Measurements from ENCODE around the gene E2F4.

The E2F4 gene

GRCh38 chr16:67206129-67206837 lies 14.3 kb downstream of the E2F4 start:
- no peak for DNase-seq (ENCODE audit: low read depth)
- H3K4me3 ChIP-seq (replicated peaks; ENCODE audit: low read depth, low read length), result no peak overlapping the region
- TF ChIP-seq CTCF (IDR thresholded peaks at IDR 0.05; ENCODE audit: low read length, missing control alignments), result no peak

GRCh38 chr16:67206838-67207248 lies 14.9 kb downstream of the E2F4 start:
- H3K4me3 ChIP-seq (replicated peaks; ENCODE audit: low read depth, low read length), result no peak overlapping the region
- DNase-seq (ENCODE audit: low read depth), result no peak
- TF ChIP-seq CTCF (IDR thresholded peaks at IDR 0.05; ENCODE audit: low read length, missing control alignments), result no peak

- TF ChIP-seq CTCF (IDR thresholded peaks at IDR 0.05; ENCODE audit: low read length, missing control alignments), result no peak
- no peak for DNase-seq (ENCODE audit: low read depth)
- H3K4me3 ChIP-seq (replicated peaks; ENCODE audit: low read depth, low read length), result no peak overlapping the region
Observed at GRCh38 chr16:67207249-67208091, 15.5 kb downstream of the E2F4 start.

GRCh38 chr16:67208154-67208896 lies 16.4 kb downstream of the E2F4 start:
- no peak for TF ChIP-seq CTCF (IDR thresholded peaks at IDR 0.05; ENCODE audit: low read length, missing control alignments)
- DNase-seq (ENCODE audit: low read depth), result no peak
- H3K4me3 ChIP-seq (replicated peaks; ENCODE audit: low read depth, low read length), result no peak overlapping the region

DNA sequence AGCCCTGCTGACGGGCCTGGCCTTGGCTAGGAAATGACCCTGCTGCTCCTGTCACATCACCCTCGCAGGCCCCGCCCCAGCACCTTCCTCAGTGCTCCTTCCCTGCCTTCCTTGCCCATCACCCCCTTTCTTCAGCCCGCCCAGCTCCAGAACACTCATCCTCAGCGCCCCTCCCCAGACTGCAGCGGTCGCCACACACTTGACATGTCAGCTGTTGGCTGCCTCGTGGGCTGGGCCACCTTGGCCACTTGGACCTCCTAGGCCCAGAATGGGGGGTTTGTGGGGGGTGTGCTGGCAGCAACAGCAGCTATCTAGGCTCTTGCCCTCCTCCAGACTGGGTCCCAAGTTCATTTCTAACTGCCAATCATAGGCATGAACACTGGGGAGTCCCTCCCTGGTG lies 17.6 kb downstream of the E2F4 start:
- no peak for DNase-seq (ENCODE audit: low read depth)
- no peak for TF ChIP-seq CTCF (IDR thresholded peaks at IDR 0.05; ENCODE audit: low read length, missing control alignments)
- H3K4me3 ChIP-seq (replicated peaks; ENCODE audit: low read depth, low read length), result no peak overlapping the region

GRCh38 chr16:67210069-67210937 lies 18.3 kb downstream of the E2F4 start:
- DNase-seq (ENCODE audit: low read depth), result no peak
- no peak overlapping the region for H3K4me3 ChIP-seq (replicated peaks; ENCODE audit: low read depth, low read length)
- TF ChIP-seq CTCF (IDR thresholded peaks at IDR 0.05; ENCODE audit: low read length, missing control alignments), result no peak

Measured in fibroblast of pulmonary artery (primary cell).